Spleen (tissue), 11 donors: ENCODE results near the gene SRSF2. TPM values are rescaled to one million over a fixed set of nuclear protein-coding genes. Genes with fewer than 3 reads are reported as not detected.

Experiments
- DNase-seq: peaks from one replicate; pipeline ENCODE4 v3.0.0-alpha.2; 2020
- H3K27ac ChIP-seq, 8 donors: fragments of 200-600 bp; sonication (generic) in 7 of 8; 1 replicate in 4 of 8; 2 replicates in 4 of 8; pipeline versions ENCODE4 v1.5.0 to v1.8.0; 2016 to 2021; ENCODE audit warnings: inconsistent platforms in 4 of 8, mild to moderate bottlenecking in 4 of 8, moderate library complexity in 1 of 8
- H3K27me3 ChIP-seq, 7 donors: fragments of 200-600 bp; sonication (generic) in 6 of 7; replicated peaks in 1 of 7; 1 replicate in 4 of 7; 2 replicates in 3 of 7; pipeline versions ENCODE4 v1.5.0 to v1.8.0; 2016 to 2021; ENCODE audit warnings: inconsistent platforms in 3 of 7, mild to moderate bottlenecking in 1 of 7
- H3K36me3 ChIP-seq, 6 donors: fragments of 200-600 bp; sonication (generic) in 5 of 6; 1 replicate in 4 of 6; 2 replicates in 2 of 6; pipeline versions ENCODE4 v1.5.0 to v1.8.0; 2016 to 2021; ENCODE audit warnings: inconsistent platforms in 2 of 6
- H3K4me1 ChIP-seq, 6 donors: fragments of 200-600 bp; sonication (generic) in 5 of 6; 1 replicate in 3 of 6; 2 replicates in 3 of 6; pipeline versions ENCODE4 v1.5.0 to v1.8.0; 2016 to 2021; ENCODE audit warnings: inconsistent platforms in 3 of 6
- H3K4me3 ChIP-seq, 8 donors: fragments of 200-600 bp; sonication (generic) in 7 of 8; 1 replicate in 4 of 8; 2 replicates in 4 of 8; pipeline versions ENCODE4 v1.5.0 to v1.8.0; 2016 to 2021; ENCODE audit warnings: inconsistent platforms in 4 of 8, mild to moderate bottlenecking in 4 of 8, moderate library complexity in 2 of 8
- H3K9me3 ChIP-seq, 8 donors: fragments of 200-600 bp; sonication (generic) in 7 of 8; 1 replicate in 4 of 8; 2 replicates in 4 of 8; pipeline versions ENCODE4 v1.5.0 to v1.8.0; 2016 to 2021; ENCODE audit warnings: inconsistent platforms in 4 of 8
- POLR2A ChIP-seq, 3 donors: fragments of 450-650 bp; IDR thresholded peaks; one replicate each; pipeline ENCODE4 v1.5.1; 2017; ENCODE audit warnings: antibody characterized with exemption in 3 of 3, mild to moderate bottlenecking in 1 of 3
- POLR2AphosphoS5 ChIP-seq, 3 donors: sonication (generic); formaldehyde crosslinking; IDR thresholded peaks; one replicate each; pipeline ENCODE4 v1.5.1; 2017; ENCODE audit warnings: antibody characterized with exemption in 3 of 3
- WGBS, 5 donors: extraction: QIAGEN DNeasy Blood & Tissue Kit in 3 of 5; methylation state at CpG; one replicate each; pipeline versions ENCODE4 v1.1.5 to v1.1.7; 2013 to 2018; 5-methylcytosine and 5-hydroxymethylcytosine counted together
- intact Hi-C: fragments of 100-400 bp; cut with DNase I; formaldehyde crosslinking; loops from one replicate; pipeline ENCODE4 v1.15.0; 2023; ENCODE audit warnings: low total_unique reads
- polyA plus RNA-seq, 3 donors: library from polyadenylated mRNA; stranded (reverse); fragments of 200-250 nt; gene quantifications; one replicate each; pipeline ENCODE4 v1.2.1, GENCODE V29; 2013
- total RNA-seq, 7 donors: library from RNA; depleted of rRNA in 3 of 7; stranded (reverse); fragments of >200 nt in 3 of 7; fragmentation: NEBNext Ultra II Directional in 4 of 7; extraction: Animal tissue kit (Norgen Biotek cat#: 25700) in 4 of 7; gene quantifications; one replicate each; pipeline versions ENCODE4 v1.1.0 to v1.2.1, GENCODE V29; 2016 to 2021
- TF ChIP-seq, protein P1 (sequence below), 11 experiments: fragments of 200-600 bp in 7 of 11; fragments of 450-650 bp in 4 of 11; sonication (generic) in 4 of 11; IDR thresholded peaks in 8 of 11; conservative IDR thresholded peaks in 3 of 11; 1 replicate in 7 of 11; 2 replicates in 4 of 11; pipeline versions ENCODE4 v1.4.0 to v1.8.0; 2016 to 2021; ENCODE audit warnings: antibody characterized with exemption in 11 of 11, inconsistent platforms in 4 of 11, mild to moderate bottlenecking in 1 of 11
- donor health status: healthy with polysubstance abuse.
- donor health status: DM: no; HTN: no; CAD: no; lungs with moderate emphysema.
- donor health status: DM: no; HTN: no; CAD: no.
- donor health status: Bipolar disorder and iron deficiency.
- donor health status: healthy.
- donor health status: DM: no; HTN: no; CAD: no.
- donor health status: DM: yes; HTN: yes; CAD: no.

The SRSF2 gene
- total and polyA plus RNA-seq, 10 donors, result 159 to 239 (median 196) TPM

DNA sequence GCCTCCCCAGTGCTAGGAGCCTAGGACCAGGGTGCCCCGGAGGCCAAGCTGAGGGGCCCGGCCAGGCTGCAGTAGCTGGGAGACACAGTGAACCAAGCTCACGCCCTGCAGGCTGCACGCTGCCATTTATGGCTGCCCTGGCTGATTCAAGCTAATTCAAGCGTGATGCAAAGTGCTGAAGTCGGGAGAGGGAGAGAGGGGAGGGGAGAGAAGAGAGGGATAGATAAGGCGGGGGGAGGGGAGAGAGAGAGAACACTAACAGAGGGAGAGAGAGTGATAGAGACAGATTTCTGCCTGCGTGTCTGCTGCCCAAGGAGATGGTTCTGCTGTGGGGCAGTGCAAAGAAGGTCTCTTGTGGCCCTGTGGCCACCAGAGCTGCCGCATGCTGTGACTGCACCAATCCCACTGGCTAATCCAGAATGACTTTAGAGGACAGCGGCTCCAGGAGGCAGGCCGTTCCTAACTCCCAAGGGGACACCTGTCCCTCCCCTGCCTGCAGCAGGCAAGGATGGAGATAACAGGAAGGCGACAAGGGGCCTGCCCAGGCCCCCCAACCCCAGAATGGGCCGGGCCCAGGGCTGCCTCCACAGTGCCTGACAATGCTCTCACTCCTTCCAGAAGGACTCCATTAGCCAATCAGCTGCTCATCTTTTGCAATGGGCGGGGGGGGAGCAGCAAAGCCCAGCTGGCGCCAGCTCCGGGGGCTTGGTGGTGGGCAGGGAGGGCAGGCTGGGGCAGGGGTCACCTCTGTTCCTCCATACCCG is 39.2 kb downstream of the SRSF2 start:
- intact Hi-C loops, result no loop called here
- H3K36me3 ChIP-seq, result no peaks in the 10 kb centered on the region
- H3K27me3 ChIP-seq, result no peaks in the 10 kb centered on the region
- H3K9me3 ChIP-seq, result no peaks in the 10 kb centered on the region
- peaks cover 14 to 97% (median 61%) of the 10 kb centered on the region in 6 donors for H3K4me1 ChIP-seq
- no peak for DNase-seq
- no peak for TF ChIP-seq POLR2AphosphoS5 (IDR thresholded peaks at IDR 0.05)
- TF ChIP-seq, protein P1, sequence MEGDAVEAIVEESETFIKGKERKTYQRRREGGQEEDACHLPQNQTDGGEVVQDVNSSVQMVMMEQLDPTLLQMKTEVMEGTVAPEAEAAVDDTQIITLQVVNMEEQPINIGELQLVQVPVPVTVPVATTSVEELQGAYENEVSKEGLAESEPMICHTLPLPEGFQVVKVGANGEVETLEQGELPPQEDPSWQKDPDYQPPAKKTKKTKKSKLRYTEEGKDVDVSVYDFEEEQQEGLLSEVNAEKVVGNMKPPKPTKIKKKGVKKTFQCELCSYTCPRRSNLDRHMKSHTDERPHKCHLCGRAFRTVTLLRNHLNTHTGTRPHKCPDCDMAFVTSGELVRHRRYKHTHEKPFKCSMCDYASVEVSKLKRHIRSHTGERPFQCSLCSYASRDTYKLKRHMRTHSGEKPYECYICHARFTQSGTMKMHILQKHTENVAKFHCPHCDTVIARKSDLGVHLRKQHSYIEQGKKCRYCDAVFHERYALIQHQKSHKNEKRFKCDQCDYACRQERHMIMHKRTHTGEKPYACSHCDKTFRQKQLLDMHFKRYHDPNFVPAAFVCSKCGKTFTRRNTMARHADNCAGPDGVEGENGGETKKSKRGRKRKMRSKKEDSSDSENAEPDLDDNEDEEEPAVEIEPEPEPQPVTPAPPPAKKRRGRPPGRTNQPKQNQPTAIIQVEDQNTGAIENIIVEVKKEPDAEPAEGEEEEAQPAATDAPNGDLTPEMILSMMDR (IDR thresholded peaks at IDR 0.05 in 8 of 11, conservative IDR thresholded peaks at IDR 0.05 in 3 of 11), result no peak
- TF ChIP-seq POLR2A (IDR thresholded peaks at IDR 0.05), result no peak
- H3K27ac ChIP-seq, result peak overlapping the region; percentile 43 to 90 (median 80)
- H3K4me3 ChIP-seq, result peak overlapping the region in 2 of 8 donors; percentile 7 to 31
- WGBS, 5 donors, result 55 to 68% (median 62%) methylated on average over 13 to 17 of the region's 17 CpGs

DNA sequence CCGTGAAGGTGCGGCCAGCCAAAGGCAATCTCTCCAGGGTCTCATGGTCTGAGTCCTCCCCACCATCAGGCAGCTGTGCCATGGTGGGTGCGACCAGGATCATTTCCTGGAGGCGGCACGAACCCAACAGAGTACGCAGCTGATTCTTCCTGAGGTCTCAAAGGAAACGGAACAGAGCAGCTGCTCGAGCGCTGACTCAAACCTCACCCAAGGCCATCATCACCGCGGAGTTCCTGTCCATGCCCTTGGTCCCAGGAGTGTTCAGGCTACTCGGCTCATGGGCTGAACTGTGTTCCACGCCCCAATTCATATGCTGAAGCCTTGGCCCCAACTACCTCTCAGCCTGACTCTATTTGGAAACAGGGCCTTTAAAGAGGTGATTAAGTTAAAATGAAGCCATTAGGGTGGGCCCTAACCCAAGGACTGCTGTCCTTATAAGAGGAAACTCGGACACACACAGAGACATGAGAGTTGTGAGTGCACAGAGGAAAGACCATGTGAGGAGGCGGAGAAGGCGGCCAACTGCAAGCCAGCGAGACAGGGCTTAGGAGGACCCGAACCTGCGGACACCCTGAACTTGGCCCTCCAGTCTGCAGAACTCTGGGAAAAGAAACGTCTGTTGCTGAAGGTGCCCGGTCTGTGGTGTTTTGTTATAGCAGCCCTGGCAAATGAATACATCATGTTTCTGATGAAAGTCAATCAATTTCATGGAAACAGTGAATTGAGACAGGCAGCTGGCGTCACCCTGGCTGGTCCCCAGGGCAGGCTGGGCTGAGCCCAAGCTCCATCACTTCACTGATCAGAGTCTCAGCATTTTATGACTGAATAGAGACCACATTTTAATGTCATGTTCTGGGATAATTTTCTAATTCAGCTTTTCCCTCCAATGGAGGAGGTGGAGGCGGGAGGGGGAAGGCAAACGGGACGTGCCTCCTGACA is 40.1 kb downstream of the SRSF2 start:
- TF ChIP-seq POLR2AphosphoS5 (IDR thresholded peaks at IDR 0.05) (peak; percentile 69 to 88 (median 86)), POLR2A (IDR thresholded peaks at IDR 0.05) (peak in 1 of 3 donors; percentile 75)
- TF ChIP-seq, protein P1 (IDR thresholded peaks at IDR 0.05 in 8 of 11, conservative IDR thresholded peaks at IDR 0.05 in 3 of 11), result no peak
- 51 to 84% (median 58%) methylated on average over 22 to 25 of the region's 25 CpGs for WGBS, 5 donors
- DNase-seq, result peak; percentile 88
- intact Hi-C loops, result no loop called here
- no peaks in the 10 kb centered on the region for H3K27me3 ChIP-seq
- no peaks in the 10 kb centered on the region for H3K36me3 ChIP-seq
- peak overlapping the region; percentile 57 to 90 (median 80) for H3K27ac ChIP-seq
- H3K9me3 ChIP-seq, result no peaks in the 10 kb centered on the region
- peaks cover 16 to 97% (median 58%) of the 10 kb centered on the region in 6 donors for H3K4me1 ChIP-seq
- peak overlapping the region in 2 of 8 donors; percentile 7 to 31 for H3K4me3 ChIP-seq

DNA sequence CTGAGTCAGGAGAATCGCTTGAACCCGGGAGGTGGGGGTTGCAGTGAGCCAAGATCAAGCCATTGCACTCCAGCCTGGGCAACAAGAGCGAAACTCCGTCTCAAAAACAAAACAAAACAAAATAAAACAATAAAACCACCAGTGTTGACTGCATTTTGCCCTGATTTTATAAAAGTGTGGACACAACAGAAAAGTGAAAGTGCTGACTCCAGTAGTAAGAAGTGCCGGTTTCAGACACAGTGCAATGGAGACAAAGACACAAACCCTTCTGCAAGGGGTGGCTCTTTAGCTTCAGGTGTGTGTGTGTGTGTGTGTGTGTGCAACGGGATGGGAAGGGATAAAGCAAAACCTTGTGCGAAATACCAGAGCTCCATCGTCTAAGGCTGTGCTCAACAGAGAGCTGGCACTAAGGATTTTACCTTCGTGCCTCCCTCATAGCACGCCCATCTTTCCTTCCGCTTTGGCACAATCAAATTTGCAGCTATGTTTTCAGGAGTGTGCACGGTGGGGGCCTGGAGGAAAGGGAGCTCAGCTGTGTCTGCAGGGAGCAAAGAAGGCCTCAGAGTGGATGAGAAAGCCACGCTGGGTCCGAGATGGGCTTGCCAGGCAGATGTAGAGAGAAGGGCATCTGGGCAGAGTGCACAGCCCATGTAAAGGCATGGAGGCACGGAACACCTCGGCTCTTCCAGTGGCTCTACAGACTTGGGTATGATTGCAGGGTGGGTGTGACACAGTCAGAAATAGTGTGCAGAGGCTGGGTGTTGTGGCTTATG is 41.9 kb downstream of the SRSF2 start:
- Histone ChIP-seq H3K36me3 (no peaks in the 10 kb centered on the region), H3K4me1 (peaks cover 16 to 97% (median 58%) of the 10 kb centered on the region in 6 donors), H3K4me3 (peak overlapping the region in 1 of 8 donors; percentile 17), H3K27ac (peak overlapping the region in 7 of 8 donors; percentile 53 to 90 (median 81)), H3K9me3 (no peaks in the 10 kb centered on the region), H3K27me3 (no peaks in the 10 kb centered on the region)
- no peak for DNase-seq
- TF ChIP-seq, protein P1 (IDR thresholded peaks at IDR 0.05 in 8 of 11, conservative IDR thresholded peaks at IDR 0.05 in 3 of 11), result no peak
- peak in 2 of 3 donors; percentile 43 to 78 for TF ChIP-seq POLR2AphosphoS5 (IDR thresholded peaks at IDR 0.05)
- intact Hi-C loops, result no loop called here
- whole genome bisulfite sequencing, 5 donors, result 53 to 84% (median 63%) methylated on average over 16 of the region's 16 CpGs
